Activated B cell treated with CpG ODN at 0.5 μM for 24 hours (primary cell): Measurements from ENCODE around the gene RCSD1. TPM values are rescaled to one million over a fixed set of nuclear protein-coding genes. Genes with fewer than 3 reads are reported as not detected.

ENCODE experiments used
- ATAC-seq: fragments of 200-7000 bp; cut with Tn5 transposase; one replicate; pipeline ENCODE4 v1.10.0; 2021; ENCODE audit warnings: low read depth, mild to moderate bottlenecking, moderate library complexity
- CTCF ChIA-PET: fragments of 350-600 bp; sonication (Branson Sonifier 250); formaldehyde crosslinking; loops from one replicate; lab custom pipeline; 2021; ENCODE audit warnings: antibody characterized with exemption; lab: Charles Lee
- POLR2A ChIA-PET: fragments of 350-600 bp; sonication (Branson Sonifier 250); formaldehyde crosslinking; loops from one replicate; lab custom pipeline; 2021; ENCODE audit warnings: antibody characterized with exemption; lab: Charles Lee
- DNase-seq: peaks from one replicate; pipeline ENCODE4 v3.0.0; 2022
- H3K27ac Mint-ChIP-seq: one replicate; pipeline ENCODE4 v1.8.0; 2020; ENCODE audit warnings: mixed read lengths
- H3K27me3 Mint-ChIP-seq: one replicate; pipeline ENCODE4 v1.8.0; 2021; ENCODE audit warnings: mixed read lengths
- H3K36me3 Mint-ChIP-seq: one replicate; pipeline ENCODE4 v1.8.0; 2021; ENCODE audit warnings: low read depth, mixed read lengths
- H3K4me1 Mint-ChIP-seq: one replicate; pipeline ENCODE4 v1.8.0; 2021; ENCODE audit warnings: mixed read lengths
- H3K4me3 Mint-ChIP-seq: one replicate; pipeline ENCODE4 v1.8.0; 2020; ENCODE audit warnings: mild to moderate bottlenecking, mixed read lengths
- H3K9me3 Mint-ChIP-seq: one replicate; pipeline ENCODE4 v1.8.0; 2020; ENCODE audit warnings: mixed read lengths
- intact Hi-C: fragments of 100-400 bp; cut with micrococcal nuclease; formaldehyde crosslinking; loops from one replicate; pipeline ENCODE4 v1.15.1; 2024
- total RNA-seq: library from RNA; stranded (reverse); gene quantifications from 2 replicates; pipeline ENCODE4 v1.2.3, GENCODE V29; 2022
- TF ChIP-seq, protein P1 (sequence below): fragments of 200-600 bp; IDR thresholded peaks from one replicate; pipeline ENCODE4 v1.8.0; 2022; ENCODE audit warnings: antibody characterized with exemption, mild to moderate bottlenecking

RCSD1 gene, protein sequence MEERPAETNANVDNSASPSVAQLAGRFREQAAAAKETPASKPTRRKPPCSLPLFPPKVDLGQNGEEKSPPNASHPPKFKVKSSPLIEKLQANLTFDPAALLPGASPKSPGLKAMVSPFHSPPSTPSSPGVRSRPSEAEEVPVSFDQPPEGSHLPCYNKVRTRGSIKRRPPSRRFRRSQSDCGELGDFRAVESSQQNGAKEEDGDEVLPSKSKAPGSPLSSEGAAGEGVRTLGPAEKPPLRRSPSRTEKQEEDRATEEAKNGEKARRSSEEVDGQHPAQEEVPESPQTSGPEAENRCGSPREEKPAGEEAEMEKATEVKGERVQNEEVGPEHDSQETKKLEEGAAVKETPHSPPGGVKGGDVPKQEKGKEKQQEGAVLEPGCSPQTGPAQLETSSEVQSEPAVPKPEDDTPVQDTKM
- 184 and 185 TPM in 2 replicates for total RNA-seq

DNA sequence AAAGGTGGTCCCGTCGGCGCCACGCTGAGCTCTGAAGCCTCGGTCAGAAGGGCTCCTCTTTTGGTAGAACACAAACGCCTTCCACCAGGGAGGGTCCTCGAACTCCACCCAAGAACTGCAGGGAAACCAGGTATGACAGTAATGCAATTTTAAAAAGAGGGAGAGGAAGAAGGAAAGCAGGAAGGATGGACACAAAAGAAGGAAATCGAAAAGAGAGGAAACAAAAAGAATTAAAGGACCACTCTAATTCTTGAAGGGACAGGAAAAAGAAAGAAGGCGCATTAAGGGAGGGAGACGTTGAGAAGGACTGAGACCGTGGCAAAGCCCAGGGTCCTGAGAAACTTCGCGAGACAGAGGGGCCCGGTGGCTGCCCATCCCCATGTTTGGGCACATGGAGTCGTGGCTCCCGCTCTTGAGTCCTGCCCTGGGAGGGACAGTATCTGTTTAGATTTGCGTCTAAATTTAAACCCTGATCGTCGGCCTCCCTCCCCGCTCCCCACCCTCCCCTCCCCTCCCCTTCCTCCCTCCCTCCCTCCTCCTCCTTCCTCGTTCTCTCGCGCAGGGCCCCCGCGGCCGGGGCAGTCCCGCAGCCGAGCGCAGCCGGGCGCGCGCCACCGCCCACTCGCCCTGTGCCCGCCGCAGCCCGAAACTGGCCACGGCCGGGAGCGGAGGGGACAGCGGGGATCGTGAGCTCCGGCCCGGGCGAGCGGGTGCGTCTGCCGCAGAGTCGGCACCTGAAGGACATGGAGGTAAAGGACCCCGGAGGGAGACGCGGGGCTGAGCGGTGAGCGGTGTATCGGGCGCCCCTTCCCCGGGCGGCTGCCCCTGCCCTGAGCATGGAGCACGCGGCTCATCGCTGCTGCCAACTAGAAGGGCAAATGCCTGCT lies at the start of gene RCSD1:
TSS of gene RCSD1 (plus strand) at position 552 of the 887 bp plus-strand sequence. CDS start at position 744, 192 bp downstream.
- DNase-seq (peak; percentile 66), ATAC-seq (peak; percentile 49)
- peaks cover 2% of the 10 kb centered on the region for H3K9me3 Mint-ChIP-seq
- H3K4me1 Mint-ChIP-seq = peaks cover 83% of the 10 kb centered on the region
- H3K4me3 Mint-ChIP-seq = peak within 1 kb of the TSS; percentile 94
- intact Hi-C loops = loop anchor here (1.0 to 5.0 kb wide), 5 partner anchors 30 to 408 kb away; partner anchors contain the start of genes CREG1 and POU2F1
- H3K36me3 Mint-ChIP-seq = peaks cover 49% of the 10 kb centered on the region
- H3K27me3 Mint-ChIP-seq = no peaks in the 10 kb centered on the region
- TF ChIP-seq, protein P1, sequence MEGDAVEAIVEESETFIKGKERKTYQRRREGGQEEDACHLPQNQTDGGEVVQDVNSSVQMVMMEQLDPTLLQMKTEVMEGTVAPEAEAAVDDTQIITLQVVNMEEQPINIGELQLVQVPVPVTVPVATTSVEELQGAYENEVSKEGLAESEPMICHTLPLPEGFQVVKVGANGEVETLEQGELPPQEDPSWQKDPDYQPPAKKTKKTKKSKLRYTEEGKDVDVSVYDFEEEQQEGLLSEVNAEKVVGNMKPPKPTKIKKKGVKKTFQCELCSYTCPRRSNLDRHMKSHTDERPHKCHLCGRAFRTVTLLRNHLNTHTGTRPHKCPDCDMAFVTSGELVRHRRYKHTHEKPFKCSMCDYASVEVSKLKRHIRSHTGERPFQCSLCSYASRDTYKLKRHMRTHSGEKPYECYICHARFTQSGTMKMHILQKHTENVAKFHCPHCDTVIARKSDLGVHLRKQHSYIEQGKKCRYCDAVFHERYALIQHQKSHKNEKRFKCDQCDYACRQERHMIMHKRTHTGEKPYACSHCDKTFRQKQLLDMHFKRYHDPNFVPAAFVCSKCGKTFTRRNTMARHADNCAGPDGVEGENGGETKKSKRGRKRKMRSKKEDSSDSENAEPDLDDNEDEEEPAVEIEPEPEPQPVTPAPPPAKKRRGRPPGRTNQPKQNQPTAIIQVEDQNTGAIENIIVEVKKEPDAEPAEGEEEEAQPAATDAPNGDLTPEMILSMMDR = no peak
- peak within 1 kb of the TSS; percentile 98 for H3K27ac Mint-ChIP-seq
- ChIA-PET CTCF (interaction anchor here (0.9 to 11.6 kb wide), 3 partner anchors 13 to 58 kb away, joined by 4 to 229 read pairs (median 14); no protein-coding TSS in a partner anchor), POLR2A (interaction anchor here (0.6 to 13.8 kb wide), 12 partner anchors 12 to 452 kb away, joined by 3 to 493 read pairs (median 4); no protein-coding TSS in a partner anchor)

DNA sequence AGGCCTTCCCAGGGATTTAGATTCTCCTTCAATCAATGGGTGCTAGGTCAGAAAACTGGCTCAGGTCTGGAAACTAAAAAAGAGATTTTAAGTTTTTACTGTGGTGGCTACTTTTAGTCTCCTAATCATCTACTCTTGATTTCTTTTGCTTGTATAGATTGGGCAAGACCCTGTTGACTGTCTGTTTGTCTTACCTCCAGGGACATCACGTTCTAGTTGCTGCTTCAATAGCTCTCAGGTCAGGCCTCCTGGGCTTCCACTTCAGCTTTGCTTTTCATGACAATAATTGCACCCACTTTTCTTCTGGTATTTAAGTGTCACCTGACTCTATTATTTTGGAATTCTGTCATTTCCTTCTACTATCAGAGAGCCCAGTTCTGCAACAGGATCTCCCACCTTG lies 48.0 kb upstream of the RCSD1 start:
- peaks cover 7% of the 10 kb centered on the region for H3K36me3 Mint-ChIP-seq
- no peaks in the 10 kb centered on the region for H3K9me3 Mint-ChIP-seq
- H3K27me3 Mint-ChIP-seq = no peaks in the 10 kb centered on the region
- DNase-seq = no peak
- ChIA-PET POLR2A (no interaction called here), CTCF (no interaction called here)
- H3K4me1 Mint-ChIP-seq = no peaks in the 10 kb centered on the region
- H3K4me3 Mint-ChIP-seq = no peak overlapping the region
- no peak for ATAC-seq
- no peak overlapping the region for H3K27ac Mint-ChIP-seq
- TF ChIP-seq, protein P1 = no peak
- intact Hi-C loops = no loop called here

DNA sequence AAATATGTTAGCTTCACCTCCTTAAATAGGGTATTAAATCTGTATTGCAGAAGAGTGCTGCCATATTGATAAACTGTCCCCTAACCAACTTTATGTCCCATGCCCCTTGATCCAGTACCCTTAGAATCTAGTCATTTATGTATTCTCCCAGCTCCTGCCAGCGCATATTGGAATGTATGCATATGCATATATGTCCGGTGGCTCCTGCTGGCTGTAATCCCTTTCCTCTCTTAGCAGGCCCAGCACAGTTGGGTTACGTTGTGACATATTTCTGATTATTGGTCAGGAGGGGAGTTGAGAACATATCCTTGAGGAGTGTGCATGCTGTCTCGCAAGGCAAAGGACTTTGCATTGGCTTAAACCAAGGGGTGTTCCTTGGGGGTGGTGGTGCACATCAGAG lies 47.3 kb upstream of the RCSD1 start:
- DNase-seq (no peak), ATAC-seq (no peak)
- Mint-ChIP-seq H3K9me3 (no peaks in the 10 kb centered on the region), H3K4me1 (peaks cover 6% of the 10 kb centered on the region), H3K27me3 (no peaks in the 10 kb centered on the region), H3K27ac (no peak overlapping the region), H3K4me3 (no peak overlapping the region), H3K36me3 (peaks cover 7% of the 10 kb centered on the region)
- CTCF ChIA-PET = no interaction called here
- TF ChIP-seq, protein P1 = no peak
- POLR2A ChIA-PET = no interaction called here
- intact Hi-C loops = no loop called here

DNA sequence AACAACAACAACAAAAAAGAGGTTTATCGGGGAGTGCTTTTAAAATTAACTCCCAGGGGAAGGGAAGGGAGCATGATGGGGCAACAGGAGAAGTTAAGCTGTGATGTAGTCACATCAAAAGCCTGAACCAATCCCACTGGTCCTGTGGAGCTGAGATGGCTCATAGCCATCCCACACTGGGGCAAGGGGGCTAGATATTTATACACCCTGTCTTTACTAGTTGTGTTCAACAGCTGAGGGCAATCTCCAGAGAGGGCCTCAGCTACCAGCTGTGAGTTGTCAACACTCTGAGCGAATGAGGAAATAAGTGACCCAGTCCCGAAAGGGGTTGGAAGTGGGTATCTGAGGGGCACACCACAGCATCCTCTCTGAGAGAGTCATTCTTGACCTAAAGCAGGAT lies 45.5 kb upstream of the RCSD1 start:
- Mint-ChIP-seq H3K36me3 (peaks cover 7% of the 10 kb centered on the region), H3K4me3 (no peak overlapping the region), H3K27me3 (no peaks in the 10 kb centered on the region), H3K27ac (no peak overlapping the region), H3K9me3 (no peaks in the 10 kb centered on the region), H3K4me1 (peaks cover 13% of the 10 kb centered on the region)
- intact Hi-C loops = no loop called here
- DNase-seq = no peak
- CTCF ChIA-PET = no interaction called here
- ATAC-seq = no peak
- TF ChIP-seq, protein P1 = no peak
- POLR2A ChIA-PET = no interaction called here
